ENCODE results near the gene IRF2.
"Not testable (repeated sequence)": the region's sequence is repeated elsewhere in the genome, so short reads cannot be mapped to it uniquely, and the experiment has no call there.

The IRF2 gene

GRCh38 chr4:184384810-184385557, 89.4 kb downstream of the IRF2 start:
- H3K4me3 ChIP-seq (ENCODE audit: low read depth, low read length): no peak overlapping the region
- TF ChIP-seq CTCF (IDR thresholded peaks at IDR 0.05; ENCODE audit: borderline replicate concordance, insufficient read depth, low read depth, low read length): no peak

- no peak for TF ChIP-seq CTCF (IDR thresholded peaks at IDR 0.05; ENCODE audit: borderline replicate concordance, insufficient read depth, low read depth, low read length)
- peak overlapping the region; percentile 18 for H3K4me3 ChIP-seq (ENCODE audit: low read depth, low read length)
Observed at GRCh38 chr4:184384056-184384809, 90.1 kb downstream of the IRF2 start.

- H3K4me3 ChIP-seq (ENCODE audit: low read depth, low read length): peak overlapping the region; percentile 18
- no peak for TF ChIP-seq CTCF (IDR thresholded peaks at IDR 0.05; ENCODE audit: borderline replicate concordance, insufficient read depth, low read depth, low read length)
Observed at GRCh38 chr4:184383497-184384055, 90.8 kb downstream of the IRF2 start.

GRCh38 chr4:184382189-184382846, 92.0 kb downstream of the IRF2 start:
- H3K4me3 ChIP-seq (ENCODE audit: low read depth, low read length): peak overlapping the region; percentile 31
- TF ChIP-seq CTCF (IDR thresholded peaks at IDR 0.05; ENCODE audit: borderline replicate concordance, insufficient read depth, low read depth, low read length): no peak

GRCh38 chr4:184380707-184381106, 93.6 kb downstream of the IRF2 start:
- H3K4me3 ChIP-seq (ENCODE audit: low read depth, low read length): no peak overlapping the region

GRCh38 chr4:184380214-184380613, 94.1 kb downstream of the IRF2 start:
- H3K4me3 ChIP-seq (ENCODE audit: low read depth, low read length): not testable (repeated sequence)

More at GRCh38 chr4:184380707-184381106, 93.6 kb downstream of the IRF2 start:
- TF ChIP-seq CTCF (IDR thresholded peaks at IDR 0.05; ENCODE audit: borderline replicate concordance, insufficient read depth, low read depth, low read length): no peak

GRCh38 chr4:184376923-184377322, 97.4 kb downstream of the IRF2 start:
- no peak overlapping the region for H3K4me3 ChIP-seq (ENCODE audit: low read depth, low read length)
- TF ChIP-seq CTCF (IDR thresholded peaks at IDR 0.05; ENCODE audit: borderline replicate concordance, insufficient read depth, low read depth, low read length): no peak
